EL (cell line): ENCODE results near the gene KRT13.

Source experiments
- DNase-seq: peaks from one replicate; pipeline ENCODE4 v3.0.0-alpha.2; 2016

The KRT13 gene

GRCh38 chr17:41492351-41492750 is 13.1 kb downstream of the KRT13 start:
- DNase-seq = no peak

DNA sequence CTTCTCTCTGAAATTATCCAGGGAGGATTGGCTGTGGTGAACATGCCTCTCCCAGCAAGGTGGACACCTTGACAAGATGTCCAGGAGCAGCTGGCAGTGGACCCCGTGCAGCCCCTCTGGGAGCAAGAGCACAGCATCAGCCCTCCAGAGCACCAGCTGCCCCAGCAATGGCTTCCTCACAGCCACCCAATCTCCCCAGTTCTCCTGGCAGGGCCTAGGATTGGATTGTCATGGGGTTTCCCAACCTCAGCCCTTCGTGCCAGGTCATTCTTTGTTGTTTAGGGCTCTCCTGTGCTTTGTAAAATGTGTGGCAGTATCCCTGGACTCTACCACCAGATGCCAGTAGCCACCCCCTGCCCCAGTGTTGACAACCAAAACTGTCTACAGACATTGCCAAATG is 13.9 kb downstream of the KRT13 start:
- no peak for DNase-seq

- no peak for DNase-seq
Observed at GRCh38 chr17:41490000-41490990, 15.1 kb downstream of the KRT13 start.

- no peak for DNase-seq
Observed at GRCh38 chr17:41489531-41489930, 15.9 kb downstream of the KRT13 start, which contains the start of gene KRT36. KRT36 (minus strand) TSS chr17:41489910; CDS start chr17:41489864, 46 bp downstream.

GRCh38 chr17:41486809-41487530 is 18.4 kb downstream of the KRT13 start:
- no peak for DNase-seq

DNA sequence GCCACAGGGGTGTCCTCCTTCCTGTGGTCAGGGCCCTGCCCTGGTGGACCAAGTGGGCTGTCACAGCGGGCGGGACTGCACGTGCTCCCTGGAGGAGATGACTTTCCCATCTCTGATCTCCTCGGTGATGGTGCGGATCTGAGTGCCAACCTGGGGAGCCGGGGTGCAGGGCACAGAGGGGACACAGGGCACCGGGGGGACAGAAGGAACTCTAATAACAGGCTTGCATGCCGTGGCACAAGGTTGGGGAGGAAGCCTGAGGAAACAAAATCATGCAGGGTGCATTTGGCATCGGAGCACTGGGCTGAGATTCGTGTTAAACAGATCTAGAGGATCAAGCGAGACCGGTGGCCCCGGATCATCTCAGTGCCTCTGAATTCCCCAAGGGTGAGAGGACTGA is 19.1 kb downstream of the KRT13 start:
- DNase-seq = no peak

DNA sequence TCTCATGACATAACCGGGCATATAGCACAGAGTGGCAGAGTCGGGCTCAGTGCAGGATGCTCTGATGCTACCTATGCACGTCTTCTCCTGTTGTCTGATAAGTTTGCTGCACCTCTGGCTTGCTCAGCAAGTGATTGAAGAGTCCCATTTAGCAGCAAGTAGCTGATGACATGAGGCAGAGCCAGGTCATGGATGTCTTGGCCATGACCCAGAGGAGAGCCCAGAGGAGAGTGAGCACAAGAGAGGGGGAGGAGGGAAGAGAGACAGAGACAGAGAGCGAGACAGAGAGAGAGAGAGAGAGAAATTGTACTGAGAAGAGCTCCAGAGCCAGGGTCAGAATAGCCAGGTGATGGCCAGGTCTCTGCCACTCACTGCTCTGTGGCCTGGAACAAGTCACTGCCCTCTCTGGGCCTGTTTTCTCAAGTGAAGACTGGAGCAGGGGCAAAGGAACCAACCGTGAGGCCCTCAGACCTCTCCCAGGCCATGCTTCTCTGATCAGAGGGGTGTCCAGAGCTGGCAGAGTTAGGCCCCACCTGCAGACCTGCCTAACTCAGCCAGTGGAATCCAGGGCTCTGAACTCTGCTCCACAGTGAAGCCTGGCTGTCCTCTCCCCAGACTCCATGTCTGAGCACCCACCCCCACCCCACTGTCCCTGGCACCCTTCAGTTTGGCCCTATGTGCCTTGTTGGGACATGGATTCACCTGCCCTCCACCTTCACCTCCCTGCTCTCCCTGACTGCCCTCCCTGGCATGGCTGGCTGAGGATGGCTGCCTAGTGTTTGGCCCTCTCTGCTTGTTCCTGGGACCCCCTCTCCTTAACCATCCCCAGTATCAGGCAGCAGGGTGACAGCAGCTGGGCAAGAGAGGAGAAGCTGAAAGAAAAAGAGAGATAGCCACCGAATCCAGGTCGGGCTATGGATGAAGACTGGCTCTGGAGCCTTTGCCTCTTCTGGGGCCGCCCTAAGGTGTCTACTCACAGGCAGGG is 20.2 kb downstream of the KRT13 start:
- DNase-seq = no peak

DNA sequence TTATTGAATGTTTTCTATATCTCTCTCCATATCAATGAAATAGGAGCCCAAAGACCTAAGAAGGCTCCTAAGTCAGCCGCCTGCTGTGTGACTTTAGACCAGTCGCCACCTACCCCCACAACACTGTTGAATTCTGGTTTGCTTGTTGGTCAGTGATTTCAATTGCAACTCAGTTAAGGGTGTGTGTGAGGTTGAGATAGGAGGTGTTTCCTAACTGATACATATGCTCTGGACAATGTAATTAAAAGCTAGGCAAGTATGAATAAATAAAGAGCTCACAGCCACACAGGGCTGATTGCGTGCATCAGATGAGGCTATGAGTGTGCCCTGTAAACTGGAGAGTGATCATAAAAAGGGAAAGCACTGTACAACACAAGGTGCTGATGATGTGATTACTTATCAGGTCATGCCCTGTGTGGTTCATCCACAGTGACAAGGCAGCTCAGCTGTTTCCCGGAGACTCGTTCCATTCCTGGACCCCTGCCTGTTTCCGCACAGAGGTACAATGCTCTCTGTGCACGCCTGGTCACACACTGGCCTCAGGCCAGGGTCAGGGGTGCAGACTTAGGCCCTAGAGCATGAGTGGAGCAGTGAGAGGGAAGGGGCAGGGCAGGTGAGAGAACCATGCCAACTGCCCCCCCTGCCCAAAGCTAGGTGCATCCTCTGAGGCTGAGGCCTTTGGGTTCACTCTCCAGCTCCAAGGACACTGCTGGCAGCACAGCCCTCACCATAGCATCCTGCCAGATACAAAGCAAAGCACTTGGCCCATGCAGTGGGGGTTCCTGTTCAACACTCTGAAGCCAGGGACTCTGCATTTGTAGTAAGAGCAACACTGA is 21.2 kb downstream of the KRT13 start:
- DNase-seq = peak; percentile 39

DNA sequence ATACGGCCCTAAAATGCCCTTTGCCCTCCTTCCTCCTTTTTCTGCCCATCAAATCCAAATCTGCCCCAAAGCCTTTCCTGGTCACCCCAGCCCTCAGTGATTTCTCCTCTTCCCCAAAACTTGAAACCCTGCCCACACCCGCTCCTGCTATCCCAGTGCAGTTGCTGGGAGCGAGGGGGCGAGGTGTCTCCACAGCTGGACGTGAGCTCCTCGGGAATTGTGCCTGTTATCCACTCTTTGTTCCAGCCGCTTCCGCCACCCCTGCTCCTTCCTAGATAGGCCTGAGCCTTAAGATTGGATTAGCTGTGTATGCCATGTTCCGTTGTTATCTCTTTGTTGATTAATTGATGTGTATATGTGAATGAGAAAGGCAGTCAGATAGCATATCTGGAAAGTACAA is 21.9 kb downstream of the KRT13 start:
- DNase-seq = no peak

GRCh38 chr17:41481036-41481435 is 24.4 kb downstream of the KRT13 start, which contains the start of gene KRT35:
KRT35 (minus strand) TSS chr17:41481151; CDS start chr17:41481097, 54 bp downstream.
- no peak for DNase-seq

DNA sequence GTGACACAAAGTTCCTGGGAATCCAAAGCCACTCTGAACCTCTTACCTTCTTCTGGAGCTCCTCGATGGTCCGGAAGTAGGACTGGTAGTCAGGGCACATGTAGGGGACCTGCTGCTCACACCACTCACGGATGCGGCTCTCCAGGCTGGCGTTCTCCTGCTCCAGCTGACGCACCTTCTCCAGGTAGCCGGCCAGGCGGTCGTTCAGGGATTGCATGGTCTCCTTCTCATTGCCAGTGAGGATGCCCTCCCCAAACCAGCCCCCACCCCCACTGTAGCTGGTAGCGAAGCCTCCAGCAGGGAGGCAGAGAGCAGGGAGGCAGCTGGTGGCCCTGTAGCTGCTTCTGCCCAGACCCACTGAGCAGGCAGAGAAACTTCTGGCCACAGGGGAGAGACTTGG is 24.8 kb downstream of the KRT13 start:
- DNase-seq = no peak

DNA sequence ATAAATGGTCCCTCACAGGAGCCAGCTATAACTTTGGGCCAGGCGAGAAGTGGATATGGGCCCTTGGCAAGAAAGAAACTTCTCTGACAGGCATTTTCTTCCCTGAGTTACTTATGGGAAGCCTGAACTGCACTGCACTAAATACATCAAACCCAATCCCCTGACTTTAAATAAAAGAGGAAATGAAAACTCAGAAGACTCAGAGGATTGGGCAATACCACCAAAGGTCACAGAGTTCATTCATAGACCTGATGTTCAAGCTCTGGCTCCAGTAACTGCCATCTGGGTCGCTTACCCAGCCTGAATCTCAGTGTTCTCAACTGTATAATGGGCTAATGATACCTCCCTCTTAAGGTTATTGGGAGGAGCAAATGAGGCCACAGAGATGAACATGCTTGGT is 25.3 kb downstream of the KRT13 start:
- no peak for DNase-seq

GRCh38 chr17:41478237-41478636 is 27.2 kb downstream of the KRT13 start:
- DNase-seq = no peak

- no peak for DNase-seq
Observed at GRCh38 chr17:41476866-41477815, 28.3 kb downstream of the KRT13 start.

GRCh38 chr17:41475421-41475820 is 30.0 kb downstream of the KRT13 start:
- DNase-seq = no peak

DNA sequence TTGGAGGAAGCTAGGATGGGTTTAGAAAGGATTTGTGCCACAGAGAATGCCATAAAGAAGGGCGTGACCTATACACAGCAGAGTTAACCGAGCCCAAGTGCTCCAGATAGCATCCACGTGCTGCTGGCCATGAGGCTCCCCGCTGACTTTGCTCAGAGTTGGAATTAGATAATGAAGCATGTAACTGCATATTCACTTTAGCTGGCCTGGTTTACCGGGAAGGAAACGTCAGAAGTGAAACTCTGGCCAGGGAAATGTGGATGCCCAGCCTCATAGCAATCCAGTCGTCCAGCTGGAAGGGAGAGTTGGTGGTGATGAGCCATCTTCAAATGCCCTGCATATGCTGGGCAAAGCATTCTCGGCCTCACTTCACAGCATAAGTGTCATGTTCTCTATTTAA is 30.5 kb downstream of the KRT13 start:
- DNase-seq = no peak

DNA sequence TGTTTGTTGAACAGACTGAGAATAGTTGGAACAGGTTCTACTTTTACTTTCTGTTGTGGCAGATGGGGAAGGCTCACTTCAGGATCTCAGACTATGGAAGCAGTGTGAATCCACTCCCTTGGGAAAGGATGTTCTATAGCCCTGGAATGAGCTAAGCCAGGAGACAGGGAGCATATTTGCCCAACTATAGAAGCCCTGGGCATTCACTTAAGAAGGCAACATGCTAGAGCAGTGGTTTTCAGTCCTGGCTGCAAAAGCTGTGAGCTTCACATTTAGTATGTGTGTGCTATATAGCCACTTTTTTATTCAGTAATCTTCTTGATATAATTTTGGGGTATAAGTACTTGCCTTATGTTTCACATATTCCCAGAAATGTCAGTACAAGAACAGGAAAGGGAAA is 37.1 kb downstream of the KRT13 start:
- no peak for DNase-seq

- DNase-seq = no peak
Observed at GRCh38 chr17:41467561-41467960, 37.9 kb downstream of the KRT13 start.

- DNase-seq = no peak
Observed at GRCh38 chr17:41466988-41467387, 38.4 kb downstream of the KRT13 start, which contains the start of gene KRT32. KRT32 (minus strand) TSS chr17:41467386; CDS start chr17:41467325, 61 bp downstream.

DNA sequence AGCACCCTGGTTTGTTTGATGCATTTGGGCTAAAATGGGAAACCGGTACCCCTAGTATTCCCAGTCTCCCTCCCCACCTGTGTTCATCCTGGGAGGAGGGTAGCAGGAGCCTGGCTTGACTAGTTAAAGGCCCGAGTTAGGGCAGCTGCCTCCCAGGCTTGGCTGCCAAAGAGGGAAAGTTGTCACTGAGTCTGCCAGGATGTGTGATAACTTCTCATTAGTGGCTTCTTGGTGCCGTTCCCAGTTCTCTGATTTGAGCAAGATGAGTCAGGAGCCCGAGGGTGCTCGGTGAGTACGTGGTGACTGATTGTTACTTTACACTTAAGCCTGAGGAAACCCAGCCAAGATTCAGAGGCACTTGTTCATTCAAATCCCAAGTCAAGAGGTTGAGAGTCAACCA is 40.7 kb downstream of the KRT13 start:
- DNase-seq = peak; percentile 98
